ENCODE measurements around the gene PPP6R2.

Gene PPP6R2

GRCh38 chr22:50473088-50473487, 130.0 kb downstream of the PPP6R2 start:
- Histone ChIP-seq H3K27ac (peak overlapping the region in 6 of 21 experiments; percentile 85 to 97 (median 94)), H3K4me3 (peak overlapping the region in 4 of 7 experiments; percentile 74 to 94 (median 93))

GRCh38 chr22:50473855-50474671, 130.9 kb downstream of the PPP6R2 start:
- peak overlapping the region; percentile 49 to 94 (median 93) for H3K4me3 ChIP-seq
- peak overlapping the region; percentile 43 to 97 (median 88) for H3K27ac ChIP-seq

- peak within 1 kb of the TSS; percentile 49 to 94 (median 93) for H3K4me3 ChIP-seq
- H3K27ac ChIP-seq, result peak within 1 kb of the TSS; percentile 62 to 97 (median 88)
These were observed 131.9 kb downstream of the PPP6R2 start, which contains the start of gene SBF1 for GRCh38 chr22:50474710-50475651. Gene SBF1 (minus strand): TSS chr22:50475035. CDS start chr22:50474840, 195 bp downstream.

GRCh38 chr22:50475652-50476002, 132.5 kb downstream of the PPP6R2 start:
- H3K27ac ChIP-seq, result peak overlapping the region in 9 of 21 experiments; percentile 74 to 97 (median 85)
- peak overlapping the region; percentile 49 to 94 (median 93) for H3K4me3 ChIP-seq

- Histone ChIP-seq H3K27ac (no peak overlapping the region), H3K4me3 (no peak overlapping the region)
These were observed 133.7 kb downstream of the PPP6R2 start for GRCh38 chr22:50476868-50477267.

GRCh38 chr22:50477923-50478322, 134.8 kb downstream of the PPP6R2 start:
- Histone ChIP-seq H3K4me3 (no peak overlapping the region), H3K27ac (no peak overlapping the region)

GRCh38 chr22:50479721-50480120, 136.6 kb downstream of the PPP6R2 start:
- Histone ChIP-seq H3K4me3 (no peak overlapping the region), H3K27ac (no peak overlapping the region)

- peak overlapping the region; percentile 9 to 48 (median 43) for H3K4me3 ChIP-seq
These were observed 137.9 kb downstream of the PPP6R2 start for GRCh38 chr22:50481045-50481439.

GRCh38 chr22:50481440-50482106, 138.4 kb downstream of the PPP6R2 start, which contains the start of gene ADM2:
Gene ADM2 (plus strand): TSS chr22:50481543. CDS start chr22:50481848, 305 bp downstream.
- H3K27ac ChIP-seq, result peak within 1 kb of the TSS in 4 of 21 experiments; percentile 7 to 46 (median 22)
- peak within 1 kb of the TSS; percentile 9 to 48 (median 43) for H3K4me3 ChIP-seq

More at GRCh38 chr22:50481045-50481439, 137.9 kb downstream of the PPP6R2 start:
- peak overlapping the region in 3 of 21 experiments; percentile 7 to 46 (median 36) for H3K27ac ChIP-seq

- Histone ChIP-seq H3K4me3 (peak overlapping the region; percentile 9 to 48 (median 43)), H3K27ac (peak overlapping the region in 2 of 21 experiments; percentile 9 to 46)
These were observed 139.3 kb downstream of the PPP6R2 start for GRCh38 chr22:50482107-50483074.

GRCh38 chr22:50483106-50483505, 140.0 kb downstream of the PPP6R2 start:
- H3K4me3 ChIP-seq, result no peak overlapping the region
- H3K27ac ChIP-seq, result no peak overlapping the region

- Histone ChIP-seq H3K27ac (no peak overlapping the region), H3K4me3 (no peak overlapping the region)
These were observed 140.4 kb downstream of the PPP6R2 start for GRCh38 chr22:50483556-50483955.

- Histone ChIP-seq H3K4me3 (no peak overlapping the region), H3K27ac (no peak overlapping the region)
These were observed 141.1 kb downstream of the PPP6R2 start for GRCh38 chr22:50483977-50484853.

- Histone ChIP-seq H3K4me3 (no peak overlapping the region), H3K27ac (no peak overlapping the region)
These were observed 142.3 kb downstream of the PPP6R2 start for GRCh38 chr22:50485221-50486131.

- no peak within 1 kb of the TSS for H3K27ac ChIP-seq
- no peak within 1 kb of the TSS for H3K4me3 ChIP-seq
These were observed 143.6 kb downstream of the PPP6R2 start, which contains the start of gene MIOX for GRCh38 chr22:50486561-50487289. Gene MIOX (plus strand): TSS chr22:50486859. CDS start chr22:50486898, 39 bp downstream.

All from skin epidermis (tissue), 12 donors.